Measurements from ENCODE around the gene NEGR1.

The NEGR1 gene

DNA sequence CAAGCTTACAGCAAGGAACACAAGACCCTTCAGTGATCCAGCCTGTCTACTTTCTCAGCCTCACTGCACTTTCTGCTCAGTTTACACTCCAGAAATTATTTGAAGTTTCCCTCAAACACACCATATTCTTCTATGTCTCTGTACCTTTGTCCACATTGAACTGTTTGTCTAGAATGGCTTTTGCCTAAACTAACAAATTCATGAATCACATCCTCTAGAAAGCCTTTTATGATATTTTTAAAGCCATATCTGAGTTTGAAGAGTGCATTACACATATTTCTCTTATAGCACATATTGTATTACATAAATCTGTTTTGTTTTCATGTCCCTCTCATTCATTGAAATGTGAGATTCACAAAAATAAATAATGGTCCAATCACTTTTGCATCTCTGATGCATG is 755.5 kb downstream of the NEGR1 start:
- Histone ChIP-seq H3K9ac (ENCODE audit: low read depth, low read length) (no peak overlapping the region), H3K4me3 (ENCODE audit: low read length) (no peak overlapping the region), H3K36me3 (ENCODE audit: insufficient read depth, low read depth, low read length) (no peaks in the 10 kb centered on the region), H3K27ac (ENCODE audit: low read length) (no peak overlapping the region), H3K9me3 (ENCODE audit: insufficient read depth, low read depth, low read length) (no peaks in the 10 kb centered on the region), H3K27me3 (ENCODE audit: insufficient read depth, low read length) (no peaks in the 10 kb centered on the region), H3K4me1 (ENCODE audit: insufficient read depth, low read length) (no peaks in the 10 kb centered on the region)

- no peaks in the 10 kb centered on the region for H3K4me1 ChIP-seq (ENCODE audit: insufficient read depth, low read length)
- no peaks in the 10 kb centered on the region for H3K36me3 ChIP-seq (ENCODE audit: insufficient read depth, low read depth, low read length)
- no peak overlapping the region for H3K4me3 ChIP-seq (ENCODE audit: low read length)
- H3K9ac ChIP-seq (ENCODE audit: low read depth, low read length), result no peak overlapping the region
- H3K9me3 ChIP-seq (ENCODE audit: insufficient read depth, low read depth, low read length), result no peaks in the 10 kb centered on the region
- H3K27ac ChIP-seq (ENCODE audit: low read length), result no peak overlapping the region
- no peaks in the 10 kb centered on the region for H3K27me3 ChIP-seq (ENCODE audit: insufficient read depth, low read length)
Observed at GRCh38 chr1:71522721-71523120, 759.6 kb downstream of the NEGR1 start.

DNA sequence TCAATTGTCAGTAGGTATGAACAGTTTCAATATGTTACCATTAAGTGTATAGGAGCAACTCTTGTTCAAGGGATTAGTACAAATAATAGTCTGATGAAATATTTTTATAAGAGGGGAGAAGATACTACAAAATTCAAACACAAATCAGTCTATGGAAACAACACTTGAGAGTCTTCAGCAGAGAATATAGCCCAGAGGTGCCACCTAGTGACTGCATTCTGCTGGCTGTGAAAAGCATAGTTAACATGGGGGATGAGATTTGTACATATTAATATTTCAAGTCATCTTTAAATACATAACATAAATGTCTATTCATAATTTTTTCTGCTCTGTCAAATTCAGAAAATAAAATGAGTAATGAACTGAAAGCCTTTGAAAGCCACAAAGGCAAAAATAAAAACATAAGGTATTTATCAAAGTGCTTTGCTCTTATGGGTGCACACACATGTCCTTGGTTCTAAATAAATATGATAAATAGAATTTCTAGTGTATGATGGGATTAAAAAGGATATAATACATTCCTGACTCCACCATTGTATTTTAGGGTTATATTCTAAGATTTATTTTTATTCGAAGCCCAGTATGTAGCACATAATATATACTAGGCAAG is 760.6 kb downstream of the NEGR1 start:
- H3K9me3 ChIP-seq (ENCODE audit: insufficient read depth, low read depth, low read length), result no peaks in the 10 kb centered on the region
- H3K36me3 ChIP-seq (ENCODE audit: insufficient read depth, low read depth, low read length), result no peaks in the 10 kb centered on the region
- no peak overlapping the region for H3K4me3 ChIP-seq (ENCODE audit: low read length)
- no peaks in the 10 kb centered on the region for H3K27me3 ChIP-seq (ENCODE audit: insufficient read depth, low read length)
- no peak overlapping the region for H3K27ac ChIP-seq (ENCODE audit: low read length)
- H3K4me1 ChIP-seq (ENCODE audit: insufficient read depth, low read length), result no peaks in the 10 kb centered on the region
- H3K9ac ChIP-seq (ENCODE audit: low read depth, low read length), result no peak overlapping the region

DNA sequence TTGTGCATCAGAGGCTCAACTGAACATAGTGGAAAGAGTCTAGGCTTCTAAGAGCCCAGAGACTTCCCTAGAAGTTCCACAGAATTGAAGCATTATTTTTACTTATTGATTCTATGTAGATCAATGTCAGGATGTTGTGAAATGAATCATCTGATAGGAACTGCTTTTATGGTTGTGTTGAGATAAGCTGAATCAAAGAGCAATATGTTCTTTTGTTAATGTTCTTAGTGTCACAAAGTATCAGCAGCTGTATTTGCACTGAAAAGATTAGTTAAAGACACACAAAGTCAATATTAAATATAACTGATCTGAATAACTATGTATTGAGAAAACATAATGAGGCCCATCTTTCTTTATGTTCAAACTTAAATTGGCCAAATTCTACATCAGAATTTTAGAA is 770.8 kb downstream of the NEGR1 start:
- no peaks in the 10 kb centered on the region for H3K4me1 ChIP-seq (ENCODE audit: insufficient read depth, low read length)
- no peak overlapping the region for H3K27ac ChIP-seq (ENCODE audit: low read length)
- peaks cover 16% of the 10 kb centered on the region; the same call in 1 of the 2 replicates for H3K9me3 ChIP-seq (ENCODE audit: insufficient read depth, low read depth, low read length)
- H3K36me3 ChIP-seq (ENCODE audit: insufficient read depth, low read depth, low read length), result no peaks in the 10 kb centered on the region
- H3K27me3 ChIP-seq (ENCODE audit: insufficient read depth, low read length), result no peaks in the 10 kb centered on the region
- no peak overlapping the region for H3K4me3 ChIP-seq (ENCODE audit: low read length)
- H3K9ac ChIP-seq (ENCODE audit: low read depth, low read length), result no peak overlapping the region

GRCh38 chr1:71510725-71511124 is 771.6 kb downstream of the NEGR1 start:
- Histone ChIP-seq H3K27ac (ENCODE audit: low read length) (no peak overlapping the region), H3K27me3 (ENCODE audit: insufficient read depth, low read length) (no peaks in the 10 kb centered on the region), H3K4me3 (ENCODE audit: low read length) (no peak overlapping the region), H3K4me1 (ENCODE audit: insufficient read depth, low read length) (no peaks in the 10 kb centered on the region), H3K9ac (ENCODE audit: low read depth, low read length) (no peak overlapping the region), H3K36me3 (ENCODE audit: insufficient read depth, low read depth, low read length) (no peaks in the 10 kb centered on the region), H3K9me3 (ENCODE audit: insufficient read depth, low read depth, low read length) (peaks cover 19% of the 10 kb centered on the region; the same call in 1 of the 2 replicates)

GRCh38 chr1:71509051-71509595 is 773.2 kb downstream of the NEGR1 start:
- H3K4me1 ChIP-seq (ENCODE audit: insufficient read depth, low read length), result no peaks in the 10 kb centered on the region
- no peak overlapping the region for H3K27ac ChIP-seq (ENCODE audit: low read length)
- peaks cover 19% of the 10 kb centered on the region; the same call in 1 of the 2 replicates for H3K9me3 ChIP-seq (ENCODE audit: insufficient read depth, low read depth, low read length)
- no peaks in the 10 kb centered on the region for H3K27me3 ChIP-seq (ENCODE audit: insufficient read depth, low read length)
- no peaks in the 10 kb centered on the region for H3K36me3 ChIP-seq (ENCODE audit: insufficient read depth, low read depth, low read length)
- H3K4me3 ChIP-seq (ENCODE audit: low read length), result no peak overlapping the region
- no peak overlapping the region for H3K9ac ChIP-seq (ENCODE audit: low read depth, low read length)

DNA sequence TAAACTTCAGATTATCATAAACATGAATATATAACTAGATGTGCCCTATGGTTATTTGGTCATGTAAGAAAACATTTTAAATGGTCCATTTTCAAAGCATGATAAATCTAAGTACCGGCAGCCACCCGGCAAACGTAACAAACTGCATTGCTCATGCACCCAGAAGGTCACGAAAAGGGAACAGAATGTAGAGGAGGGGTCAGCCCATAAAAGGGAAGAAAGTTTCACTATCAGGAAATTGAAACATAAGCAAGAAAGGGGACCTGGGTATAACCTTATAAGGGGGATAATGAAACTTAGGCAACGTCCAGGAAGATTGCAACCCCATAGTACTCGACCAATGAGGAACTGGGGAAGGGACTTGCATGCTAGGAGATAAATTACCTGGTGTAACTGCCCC is 780.3 kb downstream of the NEGR1 start:
- Histone ChIP-seq H3K4me3 (ENCODE audit: low read length) (no peak overlapping the region), H3K4me1 (ENCODE audit: insufficient read depth, low read length) (no peaks in the 10 kb centered on the region), H3K36me3 (ENCODE audit: insufficient read depth, low read depth, low read length) (no peaks in the 10 kb centered on the region), H3K9me3 (ENCODE audit: insufficient read depth, low read depth, low read length) (peaks cover 8% of the 10 kb centered on the region; the same call in 1 of the 2 replicates), H3K27me3 (ENCODE audit: insufficient read depth, low read length) (no peaks in the 10 kb centered on the region), H3K9ac (ENCODE audit: low read depth, low read length) (no peak overlapping the region), H3K27ac (ENCODE audit: low read length) (no peak overlapping the region)

- Histone ChIP-seq H3K4me1 (ENCODE audit: insufficient read depth, low read length) (no peaks in the 10 kb centered on the region), H3K9ac (ENCODE audit: low read depth, low read length) (no peak overlapping the region), H3K27ac (ENCODE audit: low read length) (no peak overlapping the region), H3K9me3 (ENCODE audit: insufficient read depth, low read depth, low read length) (no peaks in the 10 kb centered on the region), H3K4me3 (ENCODE audit: low read length) (no peak overlapping the region), H3K36me3 (ENCODE audit: insufficient read depth, low read depth, low read length) (no peaks in the 10 kb centered on the region), H3K27me3 (ENCODE audit: insufficient read depth, low read length) (no peaks in the 10 kb centered on the region)
Observed at GRCh38 chr1:71498542-71498941, 783.8 kb downstream of the NEGR1 start.

DNA sequence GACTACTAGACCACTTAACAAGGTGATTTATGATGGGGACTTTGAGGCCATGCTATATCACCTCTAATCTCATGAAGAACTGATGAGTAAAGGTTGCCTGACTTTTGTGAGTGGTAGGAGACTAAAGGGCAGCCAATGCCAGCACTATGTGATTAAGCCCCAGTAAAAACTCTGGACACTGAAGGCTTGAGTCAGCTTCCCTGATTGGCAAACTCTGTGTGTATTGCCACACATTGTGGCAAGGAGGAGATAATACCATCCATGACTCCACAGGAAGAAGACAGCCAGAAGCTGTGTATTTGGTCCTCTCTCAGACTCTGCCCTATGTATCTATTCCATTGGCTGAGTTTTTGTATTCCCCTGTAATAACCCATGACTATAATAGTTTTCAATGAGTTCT is 788.2 kb downstream of the NEGR1 start:
- H3K27ac ChIP-seq (ENCODE audit: low read length), result no peak overlapping the region
- no peaks in the 10 kb centered on the region for H3K36me3 ChIP-seq (ENCODE audit: insufficient read depth, low read depth, low read length)
- no peaks in the 10 kb centered on the region for H3K9me3 ChIP-seq (ENCODE audit: insufficient read depth, low read depth, low read length)
- no peak overlapping the region for H3K4me3 ChIP-seq (ENCODE audit: low read length)
- no peaks in the 10 kb centered on the region for H3K4me1 ChIP-seq (ENCODE audit: insufficient read depth, low read length)
- H3K9ac ChIP-seq (ENCODE audit: low read depth, low read length), result no peak overlapping the region
- H3K27me3 ChIP-seq (ENCODE audit: insufficient read depth, low read length), result no peaks in the 10 kb centered on the region

DNA sequence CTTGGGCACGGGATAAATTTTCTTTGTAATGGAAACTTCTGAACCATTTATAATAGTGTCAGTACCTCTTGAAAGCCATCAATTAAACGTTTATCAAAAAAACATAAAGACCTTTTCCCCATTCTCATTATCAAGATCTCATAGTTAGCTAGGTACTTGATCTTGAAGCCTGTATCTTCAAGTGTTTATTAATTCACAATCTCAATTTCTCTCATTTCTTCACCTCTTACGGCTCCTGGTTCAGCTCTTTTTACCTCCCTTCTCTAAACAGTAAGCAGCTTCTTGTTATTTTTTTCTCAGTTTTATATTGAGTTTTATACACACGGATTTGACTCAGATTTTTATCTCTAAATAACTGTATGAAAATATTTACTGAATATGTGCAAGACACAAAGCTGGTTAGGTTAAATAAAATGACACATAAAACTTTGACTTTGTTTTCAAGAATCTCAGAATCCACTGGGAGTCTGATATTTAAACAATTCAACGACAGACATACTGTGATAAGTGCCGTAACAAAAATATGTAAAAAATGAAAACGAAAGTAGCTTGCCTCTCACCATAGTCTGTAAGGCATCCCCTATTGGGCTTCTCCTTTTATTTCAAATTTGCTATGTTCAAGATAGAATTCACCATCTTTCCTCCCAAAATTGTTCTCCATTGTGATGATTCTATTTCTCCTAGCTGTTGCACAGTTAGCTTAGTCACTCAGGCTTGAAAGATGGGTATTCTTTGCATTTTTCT is 789.9 kb downstream of the NEGR1 start:
- Histone ChIP-seq H3K27me3 (ENCODE audit: insufficient read depth, low read length) (no peaks in the 10 kb centered on the region), H3K27ac (ENCODE audit: low read length) (no peak overlapping the region), H3K9me3 (ENCODE audit: insufficient read depth, low read depth, low read length) (no peaks in the 10 kb centered on the region), H3K4me3 (ENCODE audit: low read length) (no peak overlapping the region), H3K36me3 (ENCODE audit: insufficient read depth, low read depth, low read length) (no peaks in the 10 kb centered on the region), H3K4me1 (ENCODE audit: insufficient read depth, low read length) (no peaks in the 10 kb centered on the region), H3K9ac (ENCODE audit: low read depth, low read length) (no peak overlapping the region)

- no peaks in the 10 kb centered on the region for H3K4me1 ChIP-seq (ENCODE audit: insufficient read depth, low read length)
- H3K27ac ChIP-seq (ENCODE audit: low read length), result no peak overlapping the region
- H3K36me3 ChIP-seq (ENCODE audit: insufficient read depth, low read depth, low read length), result no peaks in the 10 kb centered on the region
- no peak overlapping the region for H3K4me3 ChIP-seq (ENCODE audit: low read length)
- H3K9me3 ChIP-seq (ENCODE audit: insufficient read depth, low read depth, low read length), result no peaks in the 10 kb centered on the region
- H3K27me3 ChIP-seq (ENCODE audit: insufficient read depth, low read length), result no peaks in the 10 kb centered on the region
- H3K9ac ChIP-seq (ENCODE audit: low read depth, low read length), result no peak overlapping the region
Observed at GRCh38 chr1:71490432-71490831, 791.9 kb downstream of the NEGR1 start.

All from iPS-20b (cell line).